T-helper 9 cell (primary cell): ENCODE results near the gene MLH3.

ENCODE experiments used
- DNase-seq: peaks from one replicate; pipeline ENCODE4 v3.0.0-alpha.2; 2020

Gene MLH3

DNA sequence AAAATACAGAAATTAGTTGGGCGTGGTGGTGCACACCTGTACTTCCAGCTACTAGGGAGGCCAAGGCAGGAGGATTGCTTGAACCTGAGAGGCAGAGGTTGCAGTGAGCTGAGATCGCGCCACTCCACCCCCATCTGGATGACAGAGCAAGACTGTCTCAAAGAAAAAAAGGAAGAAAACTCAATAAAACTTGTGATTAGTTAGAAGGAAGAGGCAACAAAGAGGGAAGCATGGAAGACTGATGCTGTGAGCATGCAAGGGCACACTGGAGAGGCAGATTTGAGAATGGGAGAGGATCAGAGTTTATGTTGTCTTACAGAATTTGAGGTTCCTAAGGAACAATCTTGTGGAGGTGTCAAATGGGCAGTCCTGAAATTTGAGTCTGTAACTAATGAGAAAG is 15.4 kb upstream of the MLH3 start:
- no peak for DNase-seq

- no peak for DNase-seq
These were observed 12.9 kb upstream of the MLH3 start for GRCh38 chr14:75064205-75064567.

DNA sequence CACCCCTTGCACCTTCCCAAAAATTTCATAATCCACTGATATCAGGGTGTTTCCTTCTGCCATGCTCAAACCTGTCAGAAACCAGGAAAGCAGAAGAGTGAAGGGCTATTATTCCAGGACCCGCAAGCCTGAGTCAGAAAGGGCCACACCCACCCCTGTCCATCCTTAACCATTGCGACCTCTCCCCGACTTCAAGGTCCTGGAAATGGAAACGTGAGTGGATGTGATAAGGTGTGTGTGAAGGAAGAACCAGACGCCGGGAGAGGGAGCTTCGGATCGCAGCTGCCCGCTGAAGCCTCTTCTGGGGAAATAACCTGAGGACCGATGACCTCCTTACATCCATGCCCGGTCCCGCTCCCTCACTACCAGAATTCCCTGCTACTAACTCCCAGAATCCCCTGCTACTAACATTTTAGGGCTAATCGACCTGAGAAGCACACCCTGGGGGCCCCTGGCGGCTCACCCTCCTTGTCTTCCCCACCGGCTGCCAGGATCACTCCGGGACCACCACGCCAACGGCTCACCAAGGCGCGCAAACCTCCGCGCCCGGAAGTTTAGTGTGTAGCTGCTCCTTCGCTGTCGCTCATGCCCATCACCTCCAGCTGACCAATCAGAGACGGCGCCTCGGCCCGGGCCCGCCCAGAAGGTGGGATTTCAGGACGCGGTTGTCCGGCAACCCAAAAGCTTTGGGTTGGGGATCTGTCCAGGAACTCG is 12.4 kb upstream of the MLH3 start, which contains the start of gene ACYP1:
ACYP1 (minus strand) TSS at position 534 of the 714 bp plus-strand sequence; CDS start at position 63, 471 bp downstream.
- DNase-seq, result peak; percentile 86

- no peak for DNase-seq
These were observed 11.7 kb upstream of the MLH3 start for GRCh38 chr14:75063013-75063412.

DNA sequence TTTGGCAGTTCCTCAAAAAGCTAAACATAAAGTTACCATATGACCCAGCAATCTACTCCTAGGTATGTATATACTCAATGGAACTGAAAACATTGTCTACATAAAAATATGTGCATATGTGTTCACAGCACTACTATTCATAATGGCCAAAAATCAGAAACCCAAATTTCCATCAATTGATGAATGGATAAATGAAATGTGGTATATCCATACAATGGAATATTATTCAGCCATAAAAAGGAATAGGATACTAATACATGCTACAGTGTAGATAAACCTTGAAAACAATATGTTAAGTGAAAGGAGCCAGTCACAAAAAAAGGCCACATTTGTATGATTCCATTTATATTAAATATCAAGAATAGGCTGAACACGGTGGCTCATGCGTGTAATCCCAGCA is 9.2 kb upstream of the MLH3 start:
- DNase-seq, result no peak

DNA sequence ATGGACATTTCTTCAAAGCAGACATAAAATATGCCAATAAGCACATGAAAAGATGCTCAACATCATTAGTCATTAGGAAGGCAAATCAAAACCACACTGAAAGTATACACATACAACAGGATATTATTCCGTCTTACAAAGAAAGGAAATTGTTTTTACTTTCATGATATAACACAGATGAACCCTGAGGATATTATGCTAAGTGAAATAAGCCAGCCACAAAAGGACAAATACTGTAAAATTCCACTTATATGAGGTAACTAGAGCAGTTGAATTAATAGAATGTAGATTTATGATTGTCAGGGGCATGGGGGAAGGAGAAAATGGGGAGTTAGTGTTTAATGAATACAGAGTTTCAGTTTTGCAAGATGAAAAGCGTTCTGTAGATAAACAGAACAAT is 8.4 kb upstream of the MLH3 start:
- DNase-seq, result no peak

GRCh38 chr14:75054421-75054820 is 3.2 kb upstream of the MLH3 start:
- DNase-seq, result no peak

GRCh38 chr14:75053396-75054291 is 2.4 kb upstream of the MLH3 start:
- DNase-seq, result no peak

DNA sequence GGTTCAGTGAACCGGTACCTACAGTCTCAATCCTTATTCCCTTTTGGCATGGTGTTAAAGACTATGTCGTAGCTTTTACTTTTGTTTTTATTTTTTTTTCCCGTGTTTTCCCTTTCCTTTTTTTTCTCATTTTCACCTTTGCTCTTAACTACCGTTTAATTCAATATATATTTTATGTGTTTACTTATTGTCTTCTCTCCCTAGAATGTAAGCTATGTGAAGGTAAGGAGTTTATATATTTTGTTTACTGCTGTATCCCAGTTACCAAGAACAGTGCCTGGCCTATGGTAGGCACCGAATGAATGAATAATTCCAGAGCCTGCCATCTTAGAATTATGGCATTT is 261 bp upstream of the MLH3 start:
- DNase-seq, result no peak

- DNase-seq, result no peak
These were observed 1.5 kb downstream of the MLH3 start for GRCh38 chr14:75049731-75050201.

DNA sequence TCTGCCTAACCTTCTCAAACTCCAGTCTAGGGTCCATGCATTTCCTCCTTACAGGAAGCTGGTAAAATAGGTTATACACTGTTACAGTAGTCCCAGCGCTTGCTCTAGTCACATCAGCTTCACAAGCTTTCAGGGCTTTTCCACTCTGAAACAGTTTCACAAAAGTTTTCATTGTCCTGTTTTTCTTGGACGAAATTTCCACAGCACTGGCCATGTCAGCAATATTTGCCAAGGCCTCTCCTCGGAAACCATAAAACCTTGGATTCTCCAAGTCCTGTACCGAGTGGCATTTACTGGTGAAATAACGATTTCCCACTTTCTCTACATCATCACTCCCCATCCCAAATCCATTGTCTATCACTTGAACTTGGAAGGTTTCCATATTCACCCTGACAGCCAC is 2.1 kb downstream of the MLH3 start:
- DNase-seq, result no peak

- DNase-seq, result no peak
These were observed 3.2 kb downstream of the MLH3 start for GRCh38 chr14:75048101-75048500.

DNA sequence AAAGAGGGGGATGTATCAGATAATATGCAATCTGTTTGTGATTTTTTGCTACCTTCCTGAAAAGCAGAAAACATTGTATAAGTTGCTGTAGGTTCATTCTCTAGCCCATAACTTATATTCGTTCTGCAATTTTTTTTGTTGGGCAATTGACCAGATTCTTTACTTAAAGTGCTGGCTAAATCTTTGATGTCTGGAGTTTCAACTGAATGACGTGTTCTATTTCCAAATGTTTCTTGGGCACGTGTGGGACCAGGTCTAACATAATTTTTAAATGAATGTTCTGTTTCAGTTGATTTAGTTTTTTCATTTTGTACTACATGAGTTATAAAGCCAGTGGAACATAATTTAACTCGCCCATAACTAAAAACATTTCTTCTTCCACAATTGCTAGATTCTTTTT is 3.8 kb downstream of the MLH3 start:
- no peak for DNase-seq

DNA sequence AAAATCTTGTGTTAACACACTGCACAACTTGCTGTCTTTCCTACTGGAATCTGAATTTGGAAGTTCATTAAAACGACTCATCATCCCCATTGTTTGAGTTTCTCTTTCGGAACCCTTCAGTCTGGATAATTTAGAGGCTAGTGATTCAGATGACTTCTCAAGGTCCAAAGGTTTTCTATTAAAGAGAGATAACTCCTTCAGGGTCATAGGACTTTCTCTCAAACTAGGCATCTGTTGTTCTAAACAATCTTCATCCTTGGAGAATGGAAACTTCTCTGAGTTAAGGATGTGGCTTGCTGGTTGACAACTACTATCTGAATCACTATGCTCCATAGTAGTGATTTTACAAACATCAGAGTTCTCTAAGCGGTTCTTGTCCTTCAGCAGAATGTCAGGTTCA is 4.4 kb downstream of the MLH3 start:
- no peak for DNase-seq

DNA sequence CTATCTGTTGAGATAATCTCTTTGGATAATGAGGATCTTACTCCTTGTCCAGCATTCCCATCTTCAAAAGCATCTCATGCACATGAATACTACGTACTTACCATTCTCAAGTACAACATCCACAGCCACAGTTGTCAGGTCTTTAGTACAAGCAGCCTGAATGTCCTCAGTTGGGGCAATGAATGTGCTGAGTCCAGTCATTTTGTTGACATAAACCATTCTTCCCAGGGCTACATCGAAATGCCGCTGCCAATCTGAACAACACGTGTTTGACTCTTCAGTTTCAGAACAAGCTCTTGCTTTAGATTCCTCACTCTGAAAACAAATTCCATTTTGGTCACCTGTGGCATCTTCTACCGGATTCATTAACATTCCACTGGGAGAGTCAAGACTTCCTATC is 5.0 kb downstream of the MLH3 start:
- no peak for DNase-seq

- no peak for DNase-seq
These were observed 6.5 kb downstream of the MLH3 start for GRCh38 chr14:75044752-75045151.

GRCh38 chr14:75044322-75044721 is 6.9 kb downstream of the MLH3 start:
- no peak for DNase-seq

GRCh38 chr14:75042035-75042434 is 9.2 kb downstream of the MLH3 start:
- no peak for DNase-seq

DNA sequence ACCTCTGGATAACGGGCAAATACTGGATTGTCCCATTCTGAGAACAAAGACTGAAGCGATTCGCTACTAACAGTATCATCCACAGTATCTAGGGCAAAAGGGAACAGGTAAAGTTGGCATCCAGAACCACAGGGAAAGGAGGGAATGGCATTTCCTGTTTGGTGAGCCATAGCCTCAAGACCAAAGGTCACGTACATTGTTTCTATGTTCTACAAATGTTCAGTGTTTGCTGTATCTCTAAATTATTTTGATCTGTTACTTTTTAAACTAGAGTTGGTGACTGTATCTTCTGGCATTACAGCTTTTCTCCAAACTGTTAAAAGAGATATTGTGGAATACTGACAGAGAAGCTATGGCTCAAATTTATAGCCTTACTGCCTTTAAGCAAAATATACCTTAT is 9.7 kb downstream of the MLH3 start:
- no peak for DNase-seq

- DNase-seq, result no peak
These were observed 10.3 kb downstream of the MLH3 start for GRCh38 chr14:75040959-75041358.

GRCh38 chr14:75040507-75040906 is 10.8 kb downstream of the MLH3 start:
- DNase-seq, result no peak

- no peak for DNase-seq
These were observed 18.3 kb downstream of the MLH3 start for GRCh38 chr14:75032939-75033338.

GRCh38 chr14:75030147-75030546 is 21.1 kb downstream of the MLH3 start:
- DNase-seq, result no peak

DNA sequence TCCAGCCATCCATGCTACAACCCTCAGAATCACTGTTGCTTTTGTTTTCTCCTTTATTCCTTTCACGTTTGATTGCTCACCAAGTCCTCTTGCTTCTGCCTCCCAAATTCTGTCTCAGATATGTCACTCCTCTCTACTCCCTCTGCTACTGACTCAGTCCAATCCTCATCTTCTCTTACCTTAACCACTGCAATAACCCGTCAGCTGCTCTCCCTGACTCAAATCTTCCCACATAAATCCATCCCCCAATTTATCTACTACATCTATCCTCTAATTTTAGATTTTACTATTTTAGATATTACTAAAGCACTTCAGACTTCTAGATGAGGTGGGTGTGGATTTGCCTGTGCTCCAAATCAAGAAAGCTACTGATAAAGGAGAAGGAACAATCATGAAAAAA is 25.4 kb downstream of the MLH3 start:
- no peak for DNase-seq
